DOHH2 (cell line): ENCODE data around the gene M6PR.

Source experiments
- H3F3A ChIP-seq: fragments of 200-600 bp; sonication (generic), shearing (Covaris generic); 2 replicates; pipeline ENCODE4 v1.6.0; 2016; ENCODE audit warnings: antibody characterized with exemption, mild to moderate bottlenecking; ENCODE audit not compliant: control insufficient read depth, insufficient read depth
- H3K27ac ChIP-seq: fragments of 200-600 bp; sonication (generic); 2 replicates; pipeline ENCODE4 v1.5.1; 2014; ENCODE audit warnings: low read depth, mild to moderate bottlenecking, low read length, moderate library complexity
- H3K27me3 ChIP-seq: fragments of 200-600 bp; sonication (generic); 2 replicates; pipeline ENCODE4 v1.6.1; 2014; ENCODE audit warnings: mild to moderate bottlenecking, low read length, mixed read lengths; ENCODE audit not compliant: control insufficient read depth
- H3K36me3 ChIP-seq: fragments of 200-600 bp; sonication (generic); 2 replicates; pipeline ENCODE4 v1.6.1; 2014; ENCODE audit warnings: mild to moderate bottlenecking, low read length, moderate library complexity, mixed read lengths; ENCODE audit not compliant: control insufficient read depth
- H3K4me1 ChIP-seq: fragments of 200-600 bp; sonication (generic); 2 replicates; pipeline ENCODE4 v1.6.1; 2014; ENCODE audit warnings: mild to moderate bottlenecking, low read length, mixed read lengths; ENCODE audit not compliant: control insufficient read depth
- H3K4me2 ChIP-seq: fragments of 200-600 bp; sonication (generic); 2 replicates; pipeline ENCODE4 v1.6.0; 2014; ENCODE audit warnings: mild to moderate bottlenecking, low read length, moderate library complexity
- H3K4me3 ChIP-seq: fragments of 200-600 bp; sonication (generic); 2 replicates; pipeline ENCODE4 v1.5.1; 2014; ENCODE audit warnings: mild to moderate bottlenecking, low read length, mixed read lengths
- H3K79me2 ChIP-seq: fragments of 200-600 bp; sonication (generic); 2 replicates; pipeline ENCODE4 v1.6.1; 2014; ENCODE audit warnings: mild to moderate bottlenecking, low read length, mixed read lengths; ENCODE audit not compliant: control insufficient read depth
- H3K9me2 ChIP-seq: fragments of 200-600 bp; sonication (generic); replicated peaks from 2 replicates; pipeline ENCODE4 v1.6.1; 2014; ENCODE audit warnings: mild to moderate bottlenecking, low read length, mixed read lengths; ENCODE audit not compliant: control insufficient read depth
- H3K9me3 ChIP-seq: fragments of 200-600 bp; sonication (generic); 2 replicates; pipeline ENCODE4 v1.6.1; 2014; ENCODE audit warnings: antibody characterized with exemption, low read length, mixed read lengths; ENCODE audit not compliant: control insufficient read depth, insufficient read depth
- H4K20me1 ChIP-seq: fragments of 200-600 bp; sonication (generic); 2 replicates; pipeline ENCODE4 v1.6.0; 2014; ENCODE audit warnings: low read depth, mild to moderate bottlenecking, antibody characterized with exemption, low read length, moderate library complexity; ENCODE audit not compliant: control insufficient read depth, insufficient read depth
- CTCF ChIP-seq: fragments of 200-600 bp; sonication (generic); IDR thresholded peaks from one replicate; pipeline ENCODE4 v1.5.1; 2014; ENCODE audit warnings: antibody characterized with exemption, mild to moderate bottlenecking, low read depth, low read length; ENCODE audit not compliant: poor library complexity, severe bottlenecking
- EZH2phosphoT487 ChIP-seq: fragments of 200-600 bp; sonication (generic); IDR thresholded peaks from 2 replicates; pipeline ENCODE4 v1.6.1; 2017; ENCODE audit warnings: borderline replicate concordance, mild to moderate bottlenecking, antibody characterized with exemption, low read length, moderate library complexity, mixed read lengths

M6PR gene

GRCh38 chr12:8951744-8952143 lies 2.3 kb upstream of the M6PR start:
- H3F3A ChIP-seq = peaks cover 4% of the 10 kb centered on the region; the same call in 1 of the 2 replicates
- H3K36me3 ChIP-seq = peaks cover 47% of the 10 kb centered on the region
- H3K4me3 ChIP-seq = 0 out of 2 replicates have a peak overlapping the region, but pooled peaks have one; percentile 98
- H3K9me2 ChIP-seq = no peaks in the 10 kb centered on the region
- no peak for TF ChIP-seq CTCF
- no peak for TF ChIP-seq EZH2phosphoT487
- peaks cover 50% of the 10 kb centered on the region for H3K79me2 ChIP-seq
- H3K9me3 ChIP-seq = peaks cover 14% of the 10 kb centered on the region; the same call in 1 of the 2 replicates
- no peaks in the 10 kb centered on the region for H3K27me3 ChIP-seq
- H3K27ac ChIP-seq = no peak overlapping the region
- peaks cover 13% of the 10 kb centered on the region for H4K20me1 ChIP-seq
- peak overlapping the region; percentile 65 for H3K4me2 ChIP-seq
- peaks cover 26% of the 10 kb centered on the region for H3K4me1 ChIP-seq

DNA sequence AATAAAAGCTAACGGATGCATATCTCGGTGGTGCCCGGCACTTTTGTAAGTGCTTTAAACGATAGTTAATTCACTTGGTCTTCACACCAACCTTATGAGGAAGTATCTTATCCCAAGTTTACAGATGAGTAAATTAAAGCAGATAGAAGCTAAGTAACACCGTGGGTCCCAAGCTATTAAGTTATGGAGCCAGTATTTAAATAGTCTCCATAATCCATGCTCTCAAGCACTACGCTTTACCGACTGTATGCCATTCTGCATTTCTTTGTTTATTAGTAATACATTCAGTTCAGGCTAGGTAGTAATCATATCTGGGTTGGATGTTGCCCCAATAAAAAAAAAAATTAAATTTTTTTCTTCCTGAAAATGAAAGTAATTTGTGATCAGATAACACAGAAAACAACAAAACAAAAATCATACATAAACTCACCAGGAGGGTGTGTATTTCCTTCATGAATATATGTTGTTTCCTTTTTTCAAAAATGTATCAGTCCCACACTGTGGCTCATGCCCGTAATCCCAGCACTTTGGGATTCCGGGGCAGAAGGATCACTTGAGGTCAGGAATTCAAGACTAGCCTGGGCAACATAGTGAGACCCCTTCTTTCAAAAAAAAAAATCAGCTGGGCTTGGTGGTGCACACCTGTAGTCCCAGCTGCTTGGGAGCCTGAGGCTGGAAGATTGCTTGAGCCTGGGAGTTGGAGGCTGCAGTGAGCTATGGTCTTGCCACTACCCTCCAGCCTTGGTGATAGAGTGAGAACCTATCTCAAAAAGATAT lies 1.4 kb upstream of the M6PR start:
- Histone ChIP-seq H3K9me2 (no peaks in the 10 kb centered on the region), H3F3A (peaks cover 4% of the 10 kb centered on the region; the same call in 1 of the 2 replicates), H3K4me3 (peak overlapping the region; percentile 98), H3K4me2 (peak overlapping the region; percentile 65), H3K4me1 (peaks cover 32% of the 10 kb centered on the region), H3K79me2 (peaks cover 59% of the 10 kb centered on the region), H3K36me3 (peaks cover 53% of the 10 kb centered on the region), H3K27me3 (no peaks in the 10 kb centered on the region), H3K9me3 (peaks cover 12% of the 10 kb centered on the region; the same call in 1 of the 2 replicates), H3K27ac (peak overlapping the region; percentile 83), H4K20me1 (peaks cover 17% of the 10 kb centered on the region)
- TF ChIP-seq EZH2phosphoT487 (no peak), CTCF (peak; percentile 13)

- Histone ChIP-seq H4K20me1 (peaks cover 17% of the 10 kb centered on the region), H3K9me2 (no peaks in the 10 kb centered on the region), H3K9me3 (peaks cover 9% of the 10 kb centered on the region; the same call in 1 of the 2 replicates), H3K79me2 (peaks cover 66% of the 10 kb centered on the region), H3K27ac (peak overlapping the region; percentile 83), H3K4me2 (peak overlapping the region; percentile 65), H3K4me1 (peaks cover 32% of the 10 kb centered on the region), H3K4me3 (peak overlapping the region; percentile 98), H3F3A (peaks cover 4% of the 10 kb centered on the region; the same call in 1 of the 2 replicates), H3K36me3 (peaks cover 58% of the 10 kb centered on the region), H3K27me3 (no peaks in the 10 kb centered on the region)
- TF ChIP-seq CTCF (no peak), EZH2phosphoT487 (no peak)
Measured at GRCh38 chr12:8950221-8950527, 729 bp upstream of the M6PR start.
